HG02763 (cell line): ENCODE data around the gene GTF2A1L.
"Not testable (repeated sequence)": the region's sequence is repeated elsewhere in the genome, so short reads cannot be mapped to it uniquely, and the experiment has no call there.

ENCODE experiments used
- ATAC-seq: cut with Tn5 transposase; IDR thresholded peaks from one replicate; pipeline ENCODE4 v1.9.1; 2021; ENCODE audit warnings: mild to moderate bottlenecking, moderate library complexity; ENCODE audit not compliant: unreplicated experiment

The GTF2A1L gene

DNA sequence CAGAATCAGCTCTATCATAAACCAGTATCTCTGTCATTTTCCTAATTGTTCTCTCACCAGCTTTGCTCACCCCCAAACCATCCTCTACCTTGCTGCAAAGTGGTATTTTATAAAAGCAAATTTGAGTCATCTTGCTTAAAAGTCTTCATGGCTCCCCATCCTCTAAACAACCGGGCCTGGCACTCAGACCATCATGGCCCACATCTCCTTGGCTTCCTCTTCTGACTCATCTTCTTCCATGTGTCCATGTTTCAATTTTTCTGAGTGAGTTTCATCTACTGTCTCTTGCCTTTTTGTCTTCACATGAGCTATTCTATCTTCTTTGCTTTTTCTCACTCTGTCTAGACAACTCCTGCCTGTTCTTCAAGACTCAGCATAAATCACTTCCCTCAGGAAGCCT is 79.2 kb downstream of the GTF2A1L start:
- no peak for ATAC-seq

DNA sequence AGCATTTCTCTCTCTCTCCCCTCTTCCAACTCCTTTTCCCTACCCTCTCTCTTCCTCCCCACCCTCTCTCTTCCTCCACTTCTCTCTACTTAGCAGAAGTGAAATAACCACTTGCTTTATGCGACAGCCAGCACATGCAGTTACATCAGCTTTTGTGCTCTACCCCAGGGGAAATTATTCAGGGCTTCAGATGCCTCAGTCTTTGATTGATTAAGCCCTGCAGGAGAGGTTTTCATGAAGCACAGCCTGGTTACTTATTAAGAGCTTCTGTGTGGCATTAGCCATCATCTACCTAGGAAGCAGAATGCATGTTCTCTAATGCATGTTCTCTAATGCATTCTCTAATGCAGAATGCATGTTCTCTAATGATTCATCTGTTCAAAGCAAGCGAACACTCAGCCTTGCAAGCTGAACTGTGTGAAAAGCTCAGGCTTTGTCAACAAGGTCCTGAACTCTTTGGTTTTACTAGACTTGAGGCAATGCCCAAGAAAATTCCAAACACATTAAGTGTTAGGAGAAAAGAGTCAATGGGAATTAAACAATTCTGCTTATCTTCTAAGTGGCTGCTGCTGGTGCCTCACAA is 81.8 kb downstream of the GTF2A1L start:
- no peak for ATAC-seq

DNA sequence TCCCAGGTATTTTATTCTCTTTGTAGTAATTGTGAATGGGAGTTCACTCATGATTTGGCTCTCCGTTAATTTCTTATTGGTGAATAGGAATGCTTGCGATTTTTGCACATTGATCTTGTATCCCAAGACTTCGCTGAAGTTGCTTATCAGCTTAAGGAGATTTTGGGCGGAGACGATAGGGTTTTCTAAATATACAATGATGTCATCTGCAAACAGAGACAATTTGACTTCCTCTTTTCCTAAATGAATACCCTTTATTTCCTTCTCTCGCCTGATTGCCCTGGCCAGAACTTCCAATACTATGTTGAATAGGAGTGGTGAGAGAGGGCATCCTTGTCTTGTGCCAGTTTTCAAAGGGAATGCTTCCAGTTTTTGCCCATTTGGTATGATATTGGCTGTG is 86.0 kb downstream of the GTF2A1L start:
- not testable (repeated sequence) for ATAC-seq

DNA sequence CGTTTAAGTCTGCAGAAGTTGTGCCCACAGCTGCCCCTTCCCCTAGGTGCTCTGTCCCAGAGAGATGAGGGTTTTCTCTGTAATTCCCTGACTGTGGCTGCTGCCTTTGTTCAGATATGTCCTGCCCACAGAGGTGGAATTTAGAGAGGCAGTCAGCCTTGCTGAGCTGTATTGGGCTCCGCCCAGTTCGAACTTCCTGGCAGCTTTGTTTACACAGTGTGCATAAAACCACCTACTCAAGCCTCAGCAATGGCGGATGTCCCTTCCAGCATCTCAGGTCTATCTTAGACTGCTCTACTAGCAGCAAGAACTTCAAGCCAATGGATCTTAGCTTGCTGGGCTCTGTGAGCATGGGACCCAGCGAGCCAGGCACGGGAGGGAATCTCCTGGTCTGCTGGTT is 89.8 kb downstream of the GTF2A1L start:
- no peak for ATAC-seq

DNA sequence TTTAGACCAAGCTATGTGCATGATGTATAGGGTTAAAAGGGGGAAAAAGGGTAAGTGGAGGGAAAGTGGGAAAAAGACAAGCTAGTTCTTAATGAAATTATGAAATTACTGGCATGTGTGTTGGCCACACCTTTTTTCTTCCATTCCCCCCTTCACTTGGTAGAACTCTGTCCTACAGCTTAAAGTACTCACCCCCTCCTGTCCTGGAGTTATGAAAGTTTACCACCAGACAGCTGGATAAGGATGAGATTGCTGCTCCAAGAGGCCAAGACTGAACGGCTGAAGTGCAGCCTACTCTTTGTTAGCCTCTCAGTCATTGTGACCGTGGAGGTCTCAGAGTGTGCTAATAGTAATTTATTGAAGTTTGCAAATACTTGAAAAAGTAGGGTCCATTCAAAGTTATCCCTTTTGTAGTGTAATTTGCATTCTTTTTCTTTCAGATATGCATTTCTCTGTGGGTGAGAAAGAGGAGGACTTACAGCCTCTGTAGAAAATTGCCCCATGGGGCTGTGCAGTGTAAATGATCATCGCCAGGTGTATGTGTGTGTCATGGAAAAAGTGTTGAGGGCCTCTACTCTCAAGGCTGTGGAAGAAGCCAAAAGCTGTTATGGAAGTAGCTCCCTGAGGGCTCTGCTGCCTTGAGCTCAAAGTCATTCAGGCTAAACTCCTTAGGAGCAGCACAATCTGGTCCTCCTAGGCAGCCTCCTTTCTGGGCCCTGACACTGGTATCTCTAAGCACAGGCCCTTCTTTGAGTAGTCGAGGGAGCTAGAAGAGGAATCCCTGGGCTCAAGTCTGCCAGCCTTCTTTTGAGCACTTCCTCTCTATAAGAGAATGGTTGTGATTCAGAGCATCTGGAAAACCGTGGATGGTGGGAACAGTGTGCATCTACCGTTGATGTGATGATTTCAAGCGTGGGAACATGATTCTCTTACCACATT is 91.7 kb downstream of the GTF2A1L start:
- no peak for ATAC-seq

DNA sequence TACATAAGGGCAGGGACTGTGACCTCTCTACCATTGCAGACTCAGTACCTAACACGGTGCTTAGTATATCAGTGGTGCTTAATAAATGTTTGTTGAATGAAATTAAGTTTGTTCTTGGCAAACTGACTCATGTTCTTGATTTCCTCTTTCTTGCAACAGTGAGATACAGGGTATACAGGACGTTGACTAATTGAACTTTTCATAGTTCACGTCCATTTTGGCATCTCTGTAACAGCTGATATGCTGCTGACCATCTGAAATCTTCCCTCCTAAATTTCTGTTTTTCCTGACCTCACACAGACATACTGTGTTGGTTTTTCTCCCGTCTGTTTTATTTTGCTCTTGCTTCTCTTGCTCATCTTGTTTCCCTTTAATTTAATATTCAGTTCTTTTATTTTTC is 93.7 kb downstream of the GTF2A1L start:
- no peak for ATAC-seq

DNA sequence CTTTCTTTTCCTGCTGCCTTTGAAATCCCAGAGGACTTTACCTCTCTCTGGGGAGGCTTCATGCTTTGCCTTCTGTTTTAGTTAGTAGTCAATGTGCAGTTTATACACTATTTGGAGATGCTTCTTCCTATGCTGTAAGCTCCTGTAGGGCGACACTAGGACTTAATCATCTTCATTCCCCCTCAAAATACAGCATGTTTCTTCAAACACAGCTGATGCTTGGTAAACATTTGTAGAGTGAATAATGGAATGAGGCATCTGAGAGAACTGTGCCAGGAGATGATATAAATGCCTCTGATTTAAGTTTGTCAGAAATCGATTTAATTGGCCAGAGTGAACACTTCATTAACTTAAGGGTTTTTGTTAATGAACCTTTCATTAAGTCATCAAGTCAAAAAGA is 94.5 kb downstream of the GTF2A1L start:
- no peak for ATAC-seq

DNA sequence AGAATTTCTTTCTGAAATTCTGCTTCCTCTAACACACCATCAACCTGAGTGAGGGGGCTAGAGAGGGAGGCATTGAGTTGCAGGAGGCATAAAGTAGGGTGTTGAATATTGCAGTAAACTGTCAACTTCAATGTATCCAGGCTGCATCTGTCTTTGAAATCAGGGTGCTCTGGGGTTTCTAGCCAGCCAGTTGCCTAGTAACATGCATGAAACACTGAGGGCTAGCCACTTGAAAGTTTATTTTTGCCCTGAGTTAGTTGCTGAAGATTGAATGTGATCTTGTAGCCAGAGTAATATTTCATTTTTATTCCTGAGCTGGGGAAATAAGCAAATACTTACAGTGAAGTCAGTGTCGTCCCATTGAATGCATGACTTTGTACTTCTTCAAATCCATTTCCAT is 96.0 kb downstream of the GTF2A1L start:
- ATAC-seq, result no peak

DNA sequence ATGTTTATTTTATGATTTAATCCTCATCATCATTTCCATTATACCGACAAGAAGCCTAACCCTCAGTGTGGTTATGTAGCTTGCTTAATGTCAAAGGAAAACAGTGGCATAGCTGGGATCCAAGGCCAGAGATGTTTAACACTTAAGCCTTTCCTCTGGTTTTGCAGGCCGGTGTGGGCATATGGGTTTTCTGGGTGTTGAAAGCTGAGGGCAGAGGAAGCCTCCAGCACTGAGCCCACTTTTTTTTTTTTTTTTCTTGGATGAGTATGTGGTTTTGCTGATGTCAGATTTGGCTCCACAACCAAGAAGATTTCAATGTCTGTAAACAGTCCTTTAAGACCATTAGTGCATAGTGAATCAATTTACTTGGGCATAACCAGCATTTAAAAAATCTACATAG is 96.6 kb downstream of the GTF2A1L start:
- no peak for ATAC-seq

DNA sequence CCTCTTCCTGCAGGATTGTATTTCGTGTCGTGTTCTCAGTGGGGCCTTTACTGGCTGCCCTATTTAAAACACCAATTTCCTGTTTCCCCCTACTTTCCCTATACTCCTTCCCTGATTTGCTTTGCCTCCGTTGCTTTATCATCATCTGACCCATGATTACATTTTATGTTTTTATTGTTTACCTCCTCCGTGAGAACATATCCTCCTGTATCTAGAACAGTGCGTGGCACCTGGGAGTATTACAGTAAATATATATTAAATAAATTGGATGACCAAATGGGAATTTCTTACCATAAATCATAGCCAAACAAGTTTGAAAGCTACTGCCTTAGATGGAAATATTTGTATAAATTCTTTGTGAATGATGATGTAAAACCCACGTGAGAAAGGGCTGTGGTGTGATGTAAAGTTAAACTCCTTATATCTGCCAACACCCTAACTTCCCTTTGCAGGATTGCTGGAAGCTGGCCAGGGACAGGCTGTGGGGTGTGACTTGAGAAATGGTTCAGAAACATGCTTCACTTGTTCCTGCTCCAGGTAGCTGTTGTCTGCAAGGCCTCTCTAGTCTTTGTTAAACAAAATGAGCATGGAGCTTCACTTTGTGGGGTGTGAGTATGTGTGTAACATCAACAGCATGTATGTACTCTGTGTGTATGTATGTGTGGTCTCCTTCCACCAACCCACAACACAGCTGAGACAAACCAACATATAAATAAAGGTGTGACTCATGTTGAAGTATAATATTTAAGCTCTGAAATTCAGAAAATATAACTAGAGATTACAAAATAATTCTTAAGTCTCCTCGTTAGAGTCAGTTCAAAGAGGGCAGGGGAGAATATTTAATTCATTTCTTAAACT is 97.6 kb downstream of the GTF2A1L start:
- ATAC-seq, result no peak

DNA sequence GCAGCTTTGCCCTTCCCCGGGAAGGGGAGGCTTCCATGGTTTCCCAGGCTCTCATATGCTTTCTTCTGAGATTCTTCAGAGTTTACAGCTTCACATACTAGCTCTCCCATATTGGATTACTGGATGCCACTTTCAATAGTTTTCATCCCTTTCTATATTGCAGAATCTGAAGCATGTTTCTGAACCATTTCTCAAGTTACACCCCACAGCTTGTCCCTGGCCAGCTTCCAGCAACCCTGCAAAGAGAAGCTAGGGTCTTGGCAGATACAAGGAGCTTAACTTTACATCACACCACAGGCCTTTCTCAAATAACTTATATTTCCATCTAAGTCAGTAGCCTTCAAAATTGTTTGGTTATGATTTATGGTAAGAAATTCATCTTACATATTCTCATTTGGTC is 98.3 kb downstream of the GTF2A1L start:
- no peak for ATAC-seq

DNA sequence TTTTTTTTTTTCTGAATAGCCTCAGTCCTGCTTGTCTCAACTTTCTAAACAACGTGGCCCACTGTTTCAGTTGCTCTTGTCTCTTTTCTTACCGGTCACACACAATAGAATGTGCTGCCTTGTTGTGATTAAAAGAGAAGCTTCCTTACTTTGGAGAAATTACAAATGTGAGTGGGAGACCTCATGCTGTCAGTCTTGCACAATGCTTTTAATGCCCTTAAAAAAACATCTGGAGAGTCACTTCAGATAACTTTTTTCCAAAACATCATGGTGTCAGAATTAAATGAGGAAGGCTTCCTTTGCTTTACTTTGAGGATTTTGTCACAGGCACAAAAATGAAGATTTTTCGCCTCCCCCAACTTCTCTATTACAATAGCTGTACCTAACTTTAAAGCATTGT is 100.2 kb downstream of the GTF2A1L start:
- no peak for ATAC-seq

DNA sequence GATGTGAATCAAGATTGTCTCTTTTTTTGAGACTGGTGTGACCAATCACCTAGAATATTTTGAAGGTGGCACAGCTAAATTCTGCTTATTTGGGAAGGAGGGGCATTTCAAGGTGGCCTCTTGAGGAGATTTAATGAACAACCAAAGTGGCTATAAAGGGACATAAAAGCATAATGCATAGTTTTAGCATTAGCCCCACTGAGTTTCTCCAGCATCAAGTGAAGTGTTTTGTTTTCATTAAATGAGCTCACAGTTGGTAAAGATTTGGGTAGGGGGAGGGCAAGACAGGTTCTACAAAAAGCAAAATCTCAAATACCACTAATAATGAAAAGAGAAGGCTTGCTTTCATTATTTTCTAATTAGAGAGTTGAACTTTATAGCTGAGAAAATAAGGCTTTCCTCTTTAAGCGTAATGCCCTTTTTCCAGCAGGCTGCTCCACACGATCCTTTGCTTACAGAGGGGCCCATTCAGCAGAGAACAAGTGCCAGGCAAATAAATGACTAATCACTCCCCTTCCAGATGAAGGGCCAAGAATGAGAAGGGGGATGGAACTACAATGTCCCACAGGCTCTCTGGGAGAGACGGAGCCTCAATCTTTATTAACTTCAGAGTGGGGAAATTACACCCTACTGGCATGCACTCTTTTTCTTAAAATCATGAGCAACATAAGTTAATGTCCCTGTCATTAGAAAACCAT is 102.0 kb downstream of the GTF2A1L start:
- ATAC-seq, result no peak

DNA sequence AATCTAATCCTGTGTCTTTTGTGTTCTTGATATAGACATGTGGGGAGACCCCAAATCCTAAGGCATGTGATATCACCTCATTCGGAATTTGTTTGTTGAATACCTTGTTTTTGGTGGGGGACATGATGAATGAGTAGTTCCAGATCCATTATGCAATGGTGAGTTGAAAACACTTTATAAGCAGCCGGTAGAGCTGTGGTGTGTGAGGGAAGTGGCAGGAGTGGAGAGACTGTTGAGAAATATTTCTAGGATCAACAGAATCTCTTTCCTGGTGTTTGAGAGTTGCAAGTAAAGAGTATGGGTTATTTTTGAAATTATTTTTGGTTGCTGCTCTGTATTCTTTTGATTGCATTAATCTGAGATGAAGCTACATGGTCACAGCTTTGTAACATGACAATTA is 103.5 kb downstream of the GTF2A1L start:
- no peak for ATAC-seq

DNA sequence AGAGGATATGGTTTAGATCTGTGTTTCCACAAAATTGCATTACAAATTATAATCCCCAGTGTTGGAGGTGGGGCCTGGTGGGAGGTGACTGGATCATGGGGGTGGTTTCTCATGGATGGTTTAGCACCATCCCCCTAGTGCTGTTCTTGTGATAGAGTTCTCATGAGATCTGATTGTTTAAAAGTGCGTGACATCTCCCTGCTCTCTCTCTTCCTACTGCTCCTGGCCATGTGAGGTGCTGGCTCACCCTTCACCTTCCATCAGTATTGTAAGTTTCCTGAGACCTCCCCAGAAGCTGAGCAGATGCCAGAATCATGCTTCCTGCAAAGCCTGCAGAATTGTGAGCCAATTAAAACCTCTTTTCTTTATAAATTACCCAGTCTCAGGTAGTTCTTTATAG is 104.7 kb downstream of the GTF2A1L start:
- ATAC-seq, result no peak

DNA sequence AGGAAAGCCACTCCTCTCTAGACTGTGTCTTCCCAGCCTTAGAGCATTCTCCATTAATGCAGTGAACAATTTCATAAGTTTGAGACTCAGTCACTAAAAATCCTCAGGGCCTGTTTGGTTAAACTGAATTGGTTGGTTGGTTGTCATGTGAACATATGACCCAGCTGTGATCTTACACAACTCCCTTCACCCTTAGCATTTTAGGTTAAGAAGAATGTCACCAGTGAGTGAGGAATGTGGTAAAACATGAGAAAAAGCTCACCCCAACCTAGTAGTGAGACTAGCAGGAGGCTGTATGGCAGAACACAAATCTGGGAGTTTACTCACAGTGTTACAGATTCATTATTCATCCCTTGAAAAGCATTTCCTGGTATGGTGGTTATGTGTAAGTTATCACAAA is 105.5 kb downstream of the GTF2A1L start:
- no peak for ATAC-seq

DNA sequence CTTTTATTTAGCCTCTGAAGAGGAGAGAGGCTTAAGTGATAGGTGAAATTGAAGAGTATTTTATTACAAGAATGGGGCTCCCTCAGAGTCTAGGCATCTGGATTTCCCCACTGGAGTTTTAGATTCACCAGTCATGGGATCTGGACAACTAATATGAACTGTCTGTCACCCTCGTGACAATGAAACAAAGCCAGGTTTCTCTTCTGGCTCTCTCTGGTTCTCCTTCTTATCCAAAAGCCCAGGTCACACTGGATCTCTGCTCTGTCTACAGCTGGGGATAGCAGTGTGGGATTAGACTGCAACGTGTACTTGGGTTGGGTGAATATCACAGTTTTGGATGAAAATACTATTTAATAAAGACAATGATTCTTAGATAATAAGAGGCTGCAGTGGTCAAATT is 106.6 kb downstream of the GTF2A1L start:
- no peak for ATAC-seq

DNA sequence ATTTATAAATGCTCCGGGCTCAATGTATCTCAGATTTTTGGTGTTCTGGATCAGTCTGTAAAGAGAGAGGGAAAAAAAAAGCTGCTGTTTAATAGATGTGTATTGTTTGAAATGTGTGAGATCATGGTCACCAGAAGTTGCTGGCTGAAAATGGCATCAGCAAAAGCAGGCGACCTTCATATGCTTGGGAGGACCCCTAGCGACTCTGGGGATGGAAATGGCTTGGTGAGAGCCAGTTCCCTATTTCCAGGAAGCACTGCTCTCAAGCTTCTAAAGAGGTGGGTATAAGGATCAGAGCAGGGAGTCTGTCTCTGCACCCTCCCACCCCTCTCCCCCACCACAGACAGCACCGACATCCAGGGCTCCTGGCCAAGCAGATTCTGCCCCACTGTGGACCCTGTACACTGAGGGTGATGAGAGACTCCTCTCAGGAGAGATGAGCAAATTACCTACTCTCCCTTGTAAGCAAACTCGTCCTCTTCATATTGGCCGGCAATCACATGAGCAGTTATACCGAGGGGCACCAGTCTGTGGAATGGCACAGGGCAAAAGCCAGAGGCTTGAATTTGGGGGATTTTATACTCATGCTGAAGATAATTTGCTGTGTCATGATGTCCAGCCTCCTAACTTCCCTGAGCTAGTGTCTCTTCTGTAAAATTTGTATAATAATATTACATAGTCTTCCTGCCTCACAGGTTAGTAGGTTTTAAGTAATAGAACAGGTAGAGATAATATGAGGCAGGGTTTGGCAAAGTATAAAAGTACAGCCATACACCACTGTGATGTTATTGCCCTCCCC is 108.2 kb downstream of the GTF2A1L start:
- ATAC-seq, result no peak

DNA sequence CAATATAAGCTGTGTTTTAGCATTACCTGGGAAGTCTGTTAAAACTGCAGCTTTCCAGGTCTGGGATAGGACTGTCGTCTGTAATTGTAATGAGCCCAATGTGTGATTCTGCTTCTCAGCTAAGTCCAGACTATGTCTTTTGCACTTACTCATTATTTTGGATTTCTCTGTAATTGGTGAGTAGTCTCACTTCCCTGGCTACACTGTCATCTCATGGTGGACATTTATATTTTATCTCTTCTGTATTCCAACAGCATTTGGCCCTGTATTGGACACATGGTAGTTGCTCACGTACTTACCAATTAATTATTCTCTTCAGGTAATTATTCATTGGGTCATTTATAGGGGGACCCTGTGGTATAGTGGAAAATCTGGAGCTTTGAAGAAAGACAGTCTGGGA is 109.9 kb downstream of the GTF2A1L start:
- ATAC-seq, result no peak

DNA sequence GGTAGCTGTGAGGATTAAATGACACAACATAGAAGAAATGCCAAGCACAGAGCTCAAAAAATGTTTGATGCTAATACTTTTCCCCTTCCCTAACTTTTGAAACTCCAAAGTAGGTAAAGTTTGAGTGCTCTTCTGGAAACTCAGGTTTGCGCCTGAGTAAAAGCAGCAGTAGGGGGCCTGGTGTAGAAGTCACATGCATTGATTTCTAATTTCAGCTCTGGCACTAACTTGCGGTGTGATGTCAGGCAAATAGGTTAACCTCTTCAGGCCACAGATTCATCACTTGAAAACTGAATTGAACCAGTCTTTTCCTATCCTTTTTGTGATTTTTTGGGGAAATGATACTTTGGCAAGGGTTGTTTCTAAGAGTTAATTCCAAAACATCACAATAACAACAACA is 110.6 kb downstream of the GTF2A1L start:
- no peak for ATAC-seq
